HL-60 (cell line): ENCODE results near the gene STK25. TPM values are rescaled to one million over a fixed set of nuclear protein-coding genes. Genes with fewer than 3 reads are reported as not detected.
A peak's percentile ranks its signal among the peaks of the same experiment; 100 is the strongest.

Experiments
- DNase-seq, 2 experiments: peaks; one replicate each; pipeline ENCODE4 v3.0.0-alpha.2; 2010 to 2020; ENCODE audit warnings: low read depth in 1 of 2, low spot score in 1 of 2
- H3K27ac ChIP-seq: fragments of 250-450 bp; sonication (Bioruptor Pico); replicated peaks from 2 replicates; pipeline ENCODE4 v1.5.1; 2020; ENCODE audit warnings: mild to moderate bottlenecking, moderate library complexity
- H3K27me3 ChIP-seq: fragments of 250-450 bp; sonication (Bioruptor Pico); 2 replicates; pipeline ENCODE4 v1.5.1; 2021; ENCODE audit warnings: mild to moderate bottlenecking, moderate library complexity; ENCODE audit not compliant: insufficient read depth, poor library complexity, severe bottlenecking
- H3K4me3 ChIP-seq: replicated peaks from 2 replicates; pipeline ENCODE4 v1.5.1; 2011; ENCODE audit warnings: mild to moderate bottlenecking, control low read depth, low read length; ENCODE audit not compliant: insufficient read depth
- CTCF ChIP-seq: IDR thresholded peaks from one replicate; pipeline ENCODE4 v1.5.1; 2011; ENCODE audit warnings: low read length, control low read depth, inconsistent platforms; ENCODE audit not compliant: insufficient read depth
- GABPA ChIP-seq: IDR thresholded peaks from 2 replicates; pipeline ENCODE4 v1.6.1; 2012; ENCODE audit warnings: low read depth
- POLR2AphosphoS5 ChIP-seq: IDR thresholded peaks from 2 replicates; pipeline ENCODE4 v1.6.1; 2012; ENCODE audit warnings: low read depth
- REST ChIP-seq: IDR thresholded peaks from 2 replicates; pipeline ENCODE4 v1.6.1; 2012; ENCODE audit warnings: low read depth; ENCODE audit not compliant: insufficient replicate concordance
- SPI1 ChIP-seq: IDR thresholded peaks from 2 replicates; pipeline ENCODE4 v1.6.1; 2012; ENCODE audit warnings: low read depth, mild to moderate bottlenecking, borderline replicate concordance
- microRNA-seq: library from miRNA; unstranded; fragments of <30 nt; microRNA quantifications from one replicate; pipeline ENCODE4, GENCODE V29; 2018

Gene STK25

GRCh38 chr2:241445426-241445825 lies 63.0 kb downstream of the STK25 start:
- Histone ChIP-seq H3K4me3 (no peak overlapping the region), H3K27ac (no peak overlapping the region), H3K27me3 (peaks cover 51% of the 10 kb centered on the region)
- no peak for TF ChIP-seq POLR2AphosphoS5
- TF ChIP-seq REST, result no peak
- no peak for TF ChIP-seq CTCF
- no peak for TF ChIP-seq GABPA
- no peak for TF ChIP-seq SPI1
- DNase-seq, result no peak

- DNase-seq, result peak; percentile 41 to 96
- Histone ChIP-seq H3K4me3 (no peak overlapping the region), H3K27me3 (peaks cover 44% of the 10 kb centered on the region), H3K27ac (no peak overlapping the region)
- peak; percentile 46; the same call in 1 of the 2 replicates for TF ChIP-seq SPI1
- TF ChIP-seq POLR2AphosphoS5, result peak; percentile 99
- no peak for TF ChIP-seq REST
- no peak for TF ChIP-seq GABPA
- no peak for TF ChIP-seq CTCF
Measured at GRCh38 chr2:241443486-241444223, 64.7 kb downstream of the STK25 start.

Small RNA genes lying within 50 kb of the gene (microRNA-seq; reads per million reads assigned to microRNA genes)
- gene MIR3133, result not detected
